ENCODE data around the gene KPNA6. TPM values are rescaled to one million over a fixed set of nuclear protein-coding genes. Genes with fewer than 3 reads are reported as not detected.
"Not testable (repeated sequence)": the region's sequence is repeated elsewhere in the genome, so short reads cannot be mapped to it uniquely, and the experiment has no call there.

Gene KPNA6
- total and polyA plus RNA-seq, 3 donors from 2014 or later, result 56.5 to 107 (median 64.6) TPM

DNA sequence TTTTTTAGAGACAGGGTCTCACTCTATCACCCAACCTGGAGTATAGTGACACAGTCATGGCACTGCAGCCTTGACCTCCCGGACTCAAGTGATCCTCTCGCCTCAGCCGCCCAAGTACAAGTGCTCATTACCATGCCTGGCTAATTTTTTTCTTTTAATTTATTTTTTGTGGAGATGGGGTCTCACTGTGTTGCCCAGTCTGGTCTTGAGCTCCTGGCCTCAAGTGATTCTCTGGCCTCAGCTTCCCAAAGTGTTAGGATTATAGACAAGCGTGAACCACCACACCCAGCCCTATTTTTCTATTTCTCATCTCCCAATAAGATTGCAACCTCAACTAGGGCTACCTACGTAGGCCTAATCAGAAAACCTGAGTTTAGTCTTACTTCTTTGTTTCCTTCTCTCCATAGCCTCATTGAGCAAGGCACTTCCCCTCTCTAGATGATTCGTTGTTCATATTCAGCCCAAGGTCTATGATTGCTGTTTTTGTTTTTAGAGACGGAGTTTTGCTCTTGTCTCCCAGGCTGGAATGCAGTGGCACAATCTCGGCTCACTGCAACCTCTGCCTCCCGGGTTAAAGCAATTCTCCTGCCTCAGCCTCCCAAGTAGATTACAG is 1.1 kb upstream of the KPNA6 start:
- no peak for DNase-seq
- 80 to 85% methylated on average over 9 of the region's 9 CpGs for WGBS, 2 donors
- Histone ChIP-seq H3K27me3 (no peaks in the 10 kb centered on the region), H3K36me3 (ENCODE audit: low read depth, missing control alignments) (no peaks in the 10 kb centered on the region), H3K9me3 (no peaks in the 10 kb centered on the region), H3K4me3 (no peak overlapping the region), H3K4me1 (peaks cover 13% of the 10 kb centered on the region), H3K27ac (no peak overlapping the region)
- no peak for TF ChIP-seq POLR2A (IDR thresholded peaks at IDR 0.05)
- TF ChIP-seq, protein P1, sequence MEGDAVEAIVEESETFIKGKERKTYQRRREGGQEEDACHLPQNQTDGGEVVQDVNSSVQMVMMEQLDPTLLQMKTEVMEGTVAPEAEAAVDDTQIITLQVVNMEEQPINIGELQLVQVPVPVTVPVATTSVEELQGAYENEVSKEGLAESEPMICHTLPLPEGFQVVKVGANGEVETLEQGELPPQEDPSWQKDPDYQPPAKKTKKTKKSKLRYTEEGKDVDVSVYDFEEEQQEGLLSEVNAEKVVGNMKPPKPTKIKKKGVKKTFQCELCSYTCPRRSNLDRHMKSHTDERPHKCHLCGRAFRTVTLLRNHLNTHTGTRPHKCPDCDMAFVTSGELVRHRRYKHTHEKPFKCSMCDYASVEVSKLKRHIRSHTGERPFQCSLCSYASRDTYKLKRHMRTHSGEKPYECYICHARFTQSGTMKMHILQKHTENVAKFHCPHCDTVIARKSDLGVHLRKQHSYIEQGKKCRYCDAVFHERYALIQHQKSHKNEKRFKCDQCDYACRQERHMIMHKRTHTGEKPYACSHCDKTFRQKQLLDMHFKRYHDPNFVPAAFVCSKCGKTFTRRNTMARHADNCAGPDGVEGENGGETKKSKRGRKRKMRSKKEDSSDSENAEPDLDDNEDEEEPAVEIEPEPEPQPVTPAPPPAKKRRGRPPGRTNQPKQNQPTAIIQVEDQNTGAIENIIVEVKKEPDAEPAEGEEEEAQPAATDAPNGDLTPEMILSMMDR (IDR thresholded peaks at IDR 0.05), result no peak
- intact Hi-C loops (cut with DNase I; ENCODE audit: low total_unique reads), result no loop called here

DNA sequence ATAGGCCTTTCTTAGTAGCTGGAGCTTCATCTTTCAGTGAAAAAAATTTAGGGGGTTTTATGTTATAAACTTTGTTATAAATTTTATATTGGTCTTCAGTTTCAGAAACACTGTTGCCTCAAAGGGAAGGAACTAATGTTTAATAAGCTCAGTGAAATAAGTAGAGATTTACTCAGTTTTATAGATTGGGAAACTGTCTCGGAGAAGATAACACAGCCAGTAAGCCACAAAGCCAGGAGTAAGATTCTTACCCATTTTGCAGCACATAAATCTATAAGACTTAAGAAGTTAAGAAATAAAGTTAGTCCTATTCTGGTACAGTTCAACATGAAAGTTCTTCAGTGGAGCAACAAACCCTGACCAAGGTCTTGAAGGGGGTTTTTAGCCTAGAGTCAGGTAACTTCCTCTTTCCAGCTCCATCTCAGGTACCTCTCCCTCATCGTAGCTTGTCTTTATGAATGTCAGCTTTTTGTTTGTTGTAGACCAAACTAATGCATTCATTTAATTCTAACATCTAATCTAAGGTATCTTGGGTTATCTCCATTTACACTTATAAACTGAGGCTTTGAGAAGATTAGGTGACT is 3.3 kb downstream of the KPNA6 start:
- Histone ChIP-seq H3K4me1 (peaks cover 13% of the 10 kb centered on the region), H3K9me3 (no peaks in the 10 kb centered on the region), H3K36me3 (ENCODE audit: low read depth, missing control alignments) (no peaks in the 10 kb centered on the region), H3K27ac (no peak overlapping the region), H3K27me3 (no peaks in the 10 kb centered on the region), H3K4me3 (no peak overlapping the region)
- TF ChIP-seq, protein P1 (IDR thresholded peaks at IDR 0.05), result no peak
- no peak for TF ChIP-seq POLR2A (IDR thresholded peaks at IDR 0.05)
- intact Hi-C loops (cut with DNase I; ENCODE audit: low total_unique reads), result no loop called here
- WGBS, 2 donors, result 76 to 88% methylated on average over 2 of the region's 2 CpGs
- no peak for DNase-seq

DNA sequence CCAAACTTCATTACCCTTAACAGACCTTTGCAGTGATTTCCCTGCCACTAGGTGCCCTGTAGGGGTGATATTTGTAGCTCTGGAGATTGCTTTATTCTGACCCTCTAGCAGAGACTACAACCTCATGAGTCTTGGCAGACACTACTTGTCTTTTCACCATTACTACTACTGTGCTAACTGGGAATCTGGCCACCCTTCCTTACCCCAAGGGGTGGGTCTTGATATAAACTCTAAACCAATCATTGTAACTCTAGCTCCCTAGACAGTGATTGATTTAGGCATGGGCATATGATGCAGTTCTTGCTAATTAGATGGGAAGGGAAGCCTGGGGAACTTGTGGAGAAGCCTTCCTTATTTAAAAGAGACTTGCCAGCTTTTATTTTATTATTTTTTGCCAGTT is 3.9 kb downstream of the KPNA6 start:
- no peak for DNase-seq
- no peaks in the 10 kb centered on the region for H3K9me3 ChIP-seq
- H3K4me1 ChIP-seq, result peaks cover 13% of the 10 kb centered on the region
- H3K4me3 ChIP-seq, result no peak overlapping the region
- intact Hi-C loops (cut with DNase I; ENCODE audit: low total_unique reads), result no loop called here
- H3K27ac ChIP-seq, result no peak overlapping the region
- TF ChIP-seq POLR2A (IDR thresholded peaks at IDR 0.05), result no peak
- TF ChIP-seq, protein P1 (IDR thresholded peaks at IDR 0.05), result no peak
- H3K27me3 ChIP-seq, result no peaks in the 10 kb centered on the region
- H3K36me3 ChIP-seq (ENCODE audit: low read depth, missing control alignments), result no peaks in the 10 kb centered on the region

DNA sequence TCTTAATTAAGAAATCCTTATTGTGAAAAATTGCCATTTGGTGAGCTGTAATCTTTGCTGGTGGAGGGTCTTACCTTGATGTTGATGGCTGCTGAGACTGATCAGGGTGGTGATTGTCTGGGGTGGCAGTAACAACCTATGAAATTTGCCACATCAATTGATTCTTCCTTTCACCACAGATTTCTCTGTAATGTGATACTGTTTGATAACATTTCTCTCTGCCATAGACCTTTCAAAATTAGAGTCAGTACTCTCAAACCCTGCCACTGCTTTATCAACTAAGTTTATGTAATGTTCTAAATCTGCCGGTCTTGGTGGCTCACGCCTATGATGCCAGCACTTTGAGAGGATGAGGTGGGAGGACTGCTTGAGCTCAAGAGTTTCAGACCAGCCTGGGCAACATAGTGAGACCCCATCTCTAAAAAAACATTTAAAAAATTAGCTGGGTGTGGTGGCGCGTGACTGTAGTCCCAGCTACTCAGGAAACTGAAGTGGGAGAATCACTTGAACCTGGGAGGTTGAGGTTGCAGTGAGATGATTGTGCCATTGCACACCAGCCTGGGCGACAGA is 5.0 kb downstream of the KPNA6 start:
- no peaks in the 10 kb centered on the region for H3K36me3 ChIP-seq (ENCODE audit: low read depth, missing control alignments)
- DNase-seq, result no peak
- intact Hi-C loops (cut with DNase I; ENCODE audit: low total_unique reads), result no loop called here
- H3K27ac ChIP-seq, result no peak overlapping the region
- H3K4me1 ChIP-seq, result peaks cover 10% of the 10 kb centered on the region
- H3K27me3 ChIP-seq, result no peaks in the 10 kb centered on the region
- no peak overlapping the region for H3K4me3 ChIP-seq
- TF ChIP-seq, protein P1 (IDR thresholded peaks at IDR 0.05), result no peak
- TF ChIP-seq POLR2A (IDR thresholded peaks at IDR 0.05), result no peak
- no peaks in the 10 kb centered on the region for H3K9me3 ChIP-seq
- 84 to 88% methylated on average over 5 of the region's 5 CpGs for WGBS, 2 donors

DNA sequence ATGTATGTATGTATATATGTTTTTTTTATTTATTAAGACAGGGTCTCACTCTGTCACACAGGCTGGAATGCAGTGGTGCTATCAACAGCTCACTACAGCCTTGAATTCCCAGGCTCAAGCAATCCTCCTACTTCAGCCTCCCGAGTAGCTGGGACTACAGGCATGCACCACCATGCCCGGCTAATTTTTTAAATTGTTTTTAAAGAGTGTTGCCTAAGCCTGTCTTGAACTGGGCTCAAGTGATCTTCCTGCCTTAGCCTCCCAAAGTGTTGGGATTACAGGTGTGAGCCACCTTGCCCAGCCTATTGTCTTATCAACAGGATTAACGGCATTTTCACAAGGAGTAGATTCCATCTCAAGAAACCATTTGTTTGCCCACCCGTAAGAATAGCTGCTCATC is 5.6 kb downstream of the KPNA6 start:
- H3K9me3 ChIP-seq; DNase-seq; H3K36me3 ChIP-seq (ENCODE audit: low read depth, missing control alignments); H3K27ac ChIP-seq; H3K4me1 ChIP-seq; H3K4me3 ChIP-seq; H3K27me3 ChIP-seq; intact Hi-C loops (cut with DNase I; ENCODE audit: low total_unique reads): not testable (repeated sequence)
- WGBS, 2 donors, result 81 to 83% methylated on average over 4 of the region's 4 CpGs
